ENCODE results near the gene RNF14. TPM values are rescaled to one million over a fixed set of nuclear protein-coding genes. Genes with fewer than 3 reads are reported as not detected.
"Not testable (repeated sequence)": the region's sequence is repeated elsewhere in the genome, so short reads cannot be mapped to it uniquely, and the experiment has no call there.

Gene RNF14
- total RNA-seq, 2 experiments from 2014 or later = 22.2 to 26.0 TPM

- Mint-ChIP-seq H3K4me1 (ENCODE audit: low read depth) (peaks cover 72% of the 10 kb centered on the region), H3K36me3 (ENCODE audit: low read depth) (peaks cover 9% of the 10 kb centered on the region), H3K4me3 (peak overlapping the region; percentile 44), H3K27me3 (ENCODE audit: low read depth) (no peaks in the 10 kb centered on the region), H3K27ac (peak overlapping the region; percentile 90), H3K9me3 (ENCODE audit: insufficient read depth) (peaks cover 5% of the 10 kb centered on the region)
- ChIA-PET POLR2A (interaction anchor here (0.9 to 6.1 kb wide), 12 partner anchors 8 to 127 kb away, joined by 3 to 86 read pairs (median 6); partner anchors contain the start of genes NDFIP1 and RNF14), CTCF (interaction anchor here (1.0 to 12.0 kb wide), 19 partner anchors 8 to 324 kb away, joined by 3 to 257 read pairs (median 13); partner anchors contain the start of genes NDFIP1 and RNF14)
- peak; percentile 24 for ATAC-seq
- peak; percentile 56 for DNase-seq
These were observed 47.7 kb downstream of the RNF14 start for GRCh38 chr5:142016556-142016955.

GRCh38 chr5:142017832-142018427 is 49.0 kb downstream of the RNF14 start:
- Mint-ChIP-seq H3K4me3 (peak overlapping the region; percentile 32), H3K27ac (peak overlapping the region; percentile 72)
- ATAC-seq = no peak

GRCh38 chr5:142020122-142020659 is 51.3 kb downstream of the RNF14 start:
- POLR2A ChIA-PET = no interaction called here
- DNase-seq = no peak
- Mint-ChIP-seq H3K9me3 (ENCODE audit: insufficient read depth) (peaks cover 5% of the 10 kb centered on the region), H3K27ac (no peak overlapping the region), H3K4me3 (no peak overlapping the region), H3K27me3 (ENCODE audit: low read depth) (peaks cover 3% of the 10 kb centered on the region), H3K4me1 (ENCODE audit: low read depth) (peaks cover 52% of the 10 kb centered on the region), H3K36me3 (ENCODE audit: low read depth) (peaks cover 6% of the 10 kb centered on the region)
- ATAC-seq = no peak
- CTCF ChIA-PET = interaction anchor here (12.0 kb wide), 1 partner anchor 122 kb away, joined by 257 read pairs; no protein-coding TSS in a partner anchor

More at GRCh38 chr5:142017832-142018427, 49.0 kb downstream of the RNF14 start:
- DNase-seq = peak; percentile 68
- Mint-ChIP-seq H3K9me3 (ENCODE audit: insufficient read depth) (peaks cover 5% of the 10 kb centered on the region), H3K4me1 (ENCODE audit: low read depth) (peaks cover 62% of the 10 kb centered on the region), H3K36me3 (ENCODE audit: low read depth) (peaks cover 6% of the 10 kb centered on the region), H3K27me3 (ENCODE audit: low read depth) (peaks cover 3% of the 10 kb centered on the region)
- ChIA-PET POLR2A (interaction anchor here (0.9 to 1.3 kb wide), 4 partner anchors 11 to 104 kb away, joined by 3 to 7 read pairs (median 4); no protein-coding TSS in a partner anchor), CTCF (interaction anchor here (1.0 to 12.0 kb wide), 5 partner anchors 25 to 138 kb away, joined by 3 to 257 read pairs (median 5); partner anchors contain the start of gene RNF14)

- peaks cover 6% of the 10 kb centered on the region for H3K36me3 Mint-ChIP-seq (ENCODE audit: low read depth)
- peaks cover 5% of the 10 kb centered on the region for H3K9me3 Mint-ChIP-seq (ENCODE audit: insufficient read depth)
- H3K4me1 Mint-ChIP-seq (ENCODE audit: low read depth) = peaks cover 21% of the 10 kb centered on the region
- POLR2A ChIA-PET = interaction anchor here (0.8 to 2.2 kb wide), 3 partner anchors 8 to 105 kb away, joined by 3 to 21 read pairs (median 5); no protein-coding TSS in a partner anchor
- peaks cover 3% of the 10 kb centered on the region for H3K27me3 Mint-ChIP-seq (ENCODE audit: low read depth)
- H3K27ac Mint-ChIP-seq = no peak overlapping the region
- H3K4me3 Mint-ChIP-seq = no peak overlapping the region
- DNase-seq (no peak), ATAC-seq (no peak)
- CTCF ChIA-PET = interaction anchor here (0.9 to 2.7 kb wide), 6 partner anchors 8 to 86 kb away, joined by 3 to 31 read pairs (median 8); partner anchors contain the start of gene RNF14
These were observed 54.9 kb downstream of the RNF14 start for GRCh38 chr5:142023836-142024235.

- Mint-ChIP-seq H3K9me3 (ENCODE audit: insufficient read depth) (peaks cover 5% of the 10 kb centered on the region), H3K4me3 (peak overlapping the region; percentile 83), H3K36me3 (ENCODE audit: low read depth) (peaks cover 6% of the 10 kb centered on the region), H3K4me1 (ENCODE audit: low read depth) (peaks cover 17% of the 10 kb centered on the region), H3K27me3 (ENCODE audit: low read depth) (peaks cover 3% of the 10 kb centered on the region), H3K27ac (peak overlapping the region; percentile 99)
- ChIA-PET CTCF (interaction anchor here (0.6 to 2.7 kb wide), 15 partner anchors 9 to 118 kb away, joined by 3 to 31 read pairs (median 5); partner anchors contain the start of genes DELE1, GNPDA1 and RNF14), POLR2A (interaction anchor here (0.6 to 2.2 kb wide), 13 partner anchors 9 to 332 kb away, joined by 3 to 21 read pairs (median 3); partner anchors contain the start of genes NDFIP1 and RNF14)
- DNase-seq = peak; percentile 90
- peak; percentile 100 for ATAC-seq
These were observed 55.9 kb downstream of the RNF14 start for GRCh38 chr5:142024771-142025304.

- Mint-ChIP-seq H3K27me3 (ENCODE audit: low read depth) (peaks cover 3% of the 10 kb centered on the region), H3K36me3 (ENCODE audit: low read depth) (no peaks in the 10 kb centered on the region), H3K27ac (peak overlapping the region; percentile 99), H3K4me1 (ENCODE audit: low read depth) (peaks cover 17% of the 10 kb centered on the region), H3K9me3 (ENCODE audit: insufficient read depth) (no peaks in the 10 kb centered on the region), H3K4me3 (peak overlapping the region; percentile 83)
- ATAC-seq (no peak), DNase-seq (no peak)
- ChIA-PET POLR2A (interaction anchor here (1.0 to 2.2 kb wide), 6 partner anchors 9 to 106 kb away, joined by 3 to 21 read pairs (median 4); partner anchors contain the start of gene NDFIP1), CTCF (interaction anchor here (1.4 to 2.7 kb wide), 10 partner anchors 9 to 118 kb away, joined by 3 to 31 read pairs (median 8); partner anchors contain the start of genes GNPDA1 and RNF14)
These were observed 56.7 kb downstream of the RNF14 start for GRCh38 chr5:142025637-142026036.

- Mint-ChIP-seq H3K27me3 (ENCODE audit: low read depth) (peaks cover 3% of the 10 kb centered on the region), H3K36me3 (ENCODE audit: low read depth) (peaks cover 9% of the 10 kb centered on the region), H3K27ac (no peak overlapping the region), H3K9me3 (ENCODE audit: insufficient read depth) (no peaks in the 10 kb centered on the region), H3K4me3 (no peak overlapping the region), H3K4me1 (ENCODE audit: low read depth) (peaks cover 19% of the 10 kb centered on the region)
- DNase-seq (no peak), ATAC-seq (no peak)
- ChIA-PET POLR2A (interaction anchor here (0.5 kb wide), 1 partner anchor 653 kb away, joined by 3 read pairs; no protein-coding TSS in a partner anchor), CTCF (interaction anchor here (1.3 kb wide), 2 partner anchors 34 to 36 kb away, joined by 3 to 4 read pairs; no protein-coding TSS in a partner anchor)
These were observed 63.2 kb downstream of the RNF14 start for GRCh38 chr5:142032150-142032549.

GRCh38 chr5:142032747-142033631 is 64.1 kb downstream of the RNF14 start:
- Mint-ChIP-seq H3K4me1 (ENCODE audit: low read depth) (peaks cover 19% of the 10 kb centered on the region), H3K36me3 (ENCODE audit: low read depth) (peaks cover 9% of the 10 kb centered on the region), H3K27me3 (ENCODE audit: low read depth) (peaks cover 3% of the 10 kb centered on the region), H3K27ac (no peak overlapping the region), H3K9me3 (ENCODE audit: insufficient read depth) (no peaks in the 10 kb centered on the region), H3K4me3 (no peak overlapping the region)
- ATAC-seq (no peak), DNase-seq (no peak)
- CTCF ChIA-PET = interaction anchor here (1.3 to 3.0 kb wide), 4 partner anchors 8 to 73 kb away, joined by 3 to 16 read pairs (median 4); no protein-coding TSS in a partner anchor
- POLR2A ChIA-PET = interaction anchor here (0.6 to 1.6 kb wide), 2 partner anchors 7 to 54 kb away, joined by 3 to 6 read pairs; no protein-coding TSS in a partner anchor

- Mint-ChIP-seq H3K4me1 (ENCODE audit: low read depth) (peaks cover 19% of the 10 kb centered on the region), H3K27ac (peak overlapping the region; percentile 60)
- not testable (repeated sequence) for H3K27me3 Mint-ChIP-seq (ENCODE audit: low read depth); H3K9me3 Mint-ChIP-seq (ENCODE audit: insufficient read depth); H3K36me3 Mint-ChIP-seq (ENCODE audit: low read depth); ATAC-seq; H3K4me3 Mint-ChIP-seq; DNase-seq
- ChIA-PET CTCF (interaction anchor here (1.3 to 3.0 kb wide), 3 partner anchors 9 to 74 kb away, joined by 5 to 16 read pairs (median 6); partner anchors contain the start of gene GNPDA1), POLR2A (interaction anchor here (1.6 kb wide), 1 partner anchor 8 kb away, joined by 6 read pairs; no protein-coding TSS in a partner anchor)
These were observed 65.0 kb downstream of the RNF14 start for GRCh38 chr5:142033632-142034567.

- peak; percentile 36 for ATAC-seq
These were observed 66.1 kb downstream of the RNF14 start for GRCh38 chr5:142034994-142035393.

More at GRCh38 chr5:142034994-142035393, 66.1 kb downstream of the RNF14 start:
- ChIA-PET CTCF (interaction anchor here (1.2 to 3.0 kb wide), 6 partner anchors 10 to 109 kb away, joined by 3 to 16 read pairs (median 4); partner anchors contain the start of gene GNPDA1), POLR2A (interaction anchor here (0.6 to 1.6 kb wide), 3 partner anchors 9 to 108 kb away, joined by 3 to 6 read pairs (median 4); no protein-coding TSS in a partner anchor)
- peaks cover 9% of the 10 kb centered on the region for H3K36me3 Mint-ChIP-seq (ENCODE audit: low read depth)
- no peak for DNase-seq
- peaks cover 3% of the 10 kb centered on the region for H3K27me3 Mint-ChIP-seq (ENCODE audit: low read depth)
- no peaks in the 10 kb centered on the region for H3K9me3 Mint-ChIP-seq (ENCODE audit: insufficient read depth)
- H3K27ac Mint-ChIP-seq = peak overlapping the region; percentile 21
- peaks cover 19% of the 10 kb centered on the region for H3K4me1 Mint-ChIP-seq (ENCODE audit: low read depth)
- no peak overlapping the region for H3K4me3 Mint-ChIP-seq
